Measurements from ENCODE around the gene SORT1.

DNA sequence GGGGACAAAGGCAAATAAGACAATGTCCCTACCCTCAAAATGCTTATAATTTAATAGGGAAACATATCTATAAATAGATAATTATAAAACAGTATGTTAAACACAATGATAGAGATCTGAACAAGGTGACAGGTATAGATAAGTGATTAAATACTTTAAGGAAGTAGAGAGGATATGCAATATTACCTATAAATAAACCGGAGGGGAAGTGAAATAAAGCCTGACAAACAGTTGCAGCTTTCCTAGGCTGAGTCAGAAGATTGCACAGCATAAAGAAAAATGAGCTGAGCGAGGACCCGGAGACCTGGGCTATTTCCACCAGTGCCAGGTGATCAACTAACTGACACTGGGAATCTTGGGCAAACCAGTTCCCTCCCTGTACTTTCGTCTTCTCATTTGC is 103.2 kb downstream of the SORT1 start:
- no peak for TF ChIP-seq CTCF (conservative IDR thresholded peaks at IDR 0.05; ENCODE audit: low read length)
- no peak for TF ChIP-seq EZH2phosphoT487 (IDR thresholded peaks at IDR 0.05; ENCODE audit: borderline replicate concordance, low read depth, low read length)
